Stimulated activated naive CD8-positive, alpha-beta T cell treated with anti-CD3 and anti-CD28 coated beads, Interleukin-15, Interleukin-2, amounts not matched to agents 100 U/mL and 50 U/mL, for 24 hours (primary cell): Measurements from ENCODE around the gene GDF15.

Experiments used
- ATAC-seq: fragments of 150-1000 bp; cut with Tn5 transposase; one replicate; pipeline ENCODE4 v1.10.0; 2021
- DNase-seq: peaks from one replicate; pipeline ENCODE4 v3.0.0; 2021

The GDF15 gene

GRCh38 chr19:18431351-18432197, 45.6 kb downstream of the GDF15 start:
- ATAC-seq (no peak), DNase-seq (no peak)

GRCh38 chr19:18432275-18433014, 46.5 kb downstream of the GDF15 start:
- no peak for DNase-seq
- ATAC-seq = no peak

GRCh38 chr19:18433015-18433691, 47.2 kb downstream of the GDF15 start:
- ATAC-seq (no peak), DNase-seq (peak; percentile 41)

- ATAC-seq (no peak), DNase-seq (no peak)
Measured at GRCh38 chr19:18433735-18434398, 47.9 kb downstream of the GDF15 start.

GRCh38 chr19:18434411-18435175, 48.6 kb downstream of the GDF15 start:
- no peak for DNase-seq
- ATAC-seq = no peak

- DNase-seq = no peak
- no peak for ATAC-seq
Measured at GRCh38 chr19:18435178-18435841, 49.4 kb downstream of the GDF15 start.

- ATAC-seq (no peak), DNase-seq (no peak)
Measured at GRCh38 chr19:18435842-18436670, 50.1 kb downstream of the GDF15 start.

GRCh38 chr19:18436671-18437490, 50.9 kb downstream of the GDF15 start:
- DNase-seq = peak; percentile 86
- ATAC-seq = peak; percentile 72

- DNase-seq (peak; percentile 62), ATAC-seq (peak; percentile 2)
Measured at GRCh38 chr19:18437491-18438330, 51.8 kb downstream of the GDF15 start, which contains the start of gene ISYNA1. Gene ISYNA1, minus strand, starts transcription at chr19:18438133. Its CDS starts 154 bp downstream, at chr19:18437979.

- DNase-seq = no peak
- no peak for ATAC-seq
Measured at GRCh38 chr19:18438331-18439024, 52.5 kb downstream of the GDF15 start.
